OCI-LY1 (cell line): Measurements from ENCODE around the gene TBC1D16.

Experiments
- H2AFZ ChIP-seq: fragments of 200-600 bp; sonication (generic), shearing (Covaris generic); 2 replicates; pipeline ENCODE4 v1.6.0; 2014; ENCODE audit warnings: antibody characterized with exemption, mild to moderate bottlenecking, low read length
- H3F3A ChIP-seq: fragments of 200-600 bp; sonication (generic), shearing (Covaris generic); 2 replicates; pipeline ENCODE4 v1.6.0; 2014; ENCODE audit warnings: mild to moderate bottlenecking, antibody characterized with exemption, low read length, moderate library complexity; ENCODE audit not compliant: insufficient read depth
- H3K27ac ChIP-seq: fragments of 200-600 bp; sonication (generic); 2 replicates; pipeline ENCODE4 v1.5.1; 2014; ENCODE audit warnings: low read length, mixed run types, mild to moderate bottlenecking, low read depth; ENCODE audit not compliant: poor library complexity, severe bottlenecking
- H3K27me3 ChIP-seq: fragments of 200-600 bp; sonication (generic); 2 replicates; pipeline ENCODE4 v1.6.0; 2014; ENCODE audit warnings: antibody characterized with exemption, mild to moderate bottlenecking, low read length, moderate library complexity; ENCODE audit not compliant: insufficient read depth
- H3K36me3 ChIP-seq: fragments of 200-600 bp; sonication (generic); 2 replicates; pipeline ENCODE4 v1.6.1; 2014; ENCODE audit warnings: mild to moderate bottlenecking, antibody characterized with exemption, low read length, moderate library complexity, mixed read lengths; ENCODE audit not compliant: insufficient read depth
- H3K4me1 ChIP-seq: fragments of 200-600 bp; sonication (generic); 2 replicates; pipeline ENCODE4 v1.5.1; 2014; ENCODE audit warnings: mild to moderate bottlenecking, low read length, moderate library complexity; ENCODE audit not compliant: insufficient read depth, severe bottlenecking
- H3K4me2 ChIP-seq: fragments of 200-600 bp; sonication (generic), shearing (Covaris generic); 2 replicates; pipeline ENCODE4 v1.6.1; 2014; ENCODE audit warnings: low read length
- H3K4me3 ChIP-seq: fragments of 200-600 bp; sonication (generic); 2 replicates; pipeline ENCODE4 v1.5.1; 2014; ENCODE audit warnings: low read length, low read depth, mild to moderate bottlenecking, mixed read lengths; ENCODE audit not compliant: poor library complexity, severe bottlenecking
- H3K79me2 ChIP-seq: fragments of 200-600 bp; shearing (Covaris generic); 2 replicates; pipeline ENCODE4 v1.6.1; 2016; ENCODE audit warnings: mixed run types, low read length, mixed read lengths; ENCODE audit not compliant: insufficient read depth
- H3K9ac ChIP-seq: fragments of 200-600 bp; sonication (generic), shearing (Covaris generic); 2 replicates; pipeline ENCODE4 v1.6.1; 2014; ENCODE audit warnings: mild to moderate bottlenecking, low read length, mixed read lengths
- H3K9me2 ChIP-seq: fragments of 200-600 bp; sonication (generic), shearing (Covaris generic); 2 replicates; pipeline ENCODE4 v1.6.1; 2014; ENCODE audit warnings: low read depth, mild to moderate bottlenecking, low read length, mixed read lengths
- H3K9me3 ChIP-seq: fragments of 200-600 bp; shearing (Covaris generic); 2 replicates; pipeline ENCODE4 v1.6.1; 2014; ENCODE audit warnings: low read length, mixed read lengths
- H4K20me1 ChIP-seq: fragments of 200-600 bp; sonication (generic), shearing (Covaris generic); 2 replicates; pipeline ENCODE4 v1.6.0; 2016; ENCODE audit warnings: mild to moderate bottlenecking, low read length; ENCODE audit not compliant: insufficient read depth
- EZH2 ChIP-seq: fragments of 200-600 bp; sonication (generic), shearing (Covaris generic); IDR thresholded peaks from 2 replicates; pipeline ENCODE4 v1.8.0; 2017; ENCODE audit warnings: borderline replicate concordance, mixed run types, mild to moderate bottlenecking, antibody characterized with exemption, low read length, moderate library complexity, mixed read lengths
- TF ChIP-seq, protein P1 (sequence below): fragments of 200-600 bp; sonication (generic), shearing (Covaris generic); IDR thresholded peaks from 2 replicates; pipeline ENCODE4 v1.5.1; 2017; ENCODE audit warnings: mild to moderate bottlenecking, antibody characterized with exemption, low read length, moderate library complexity, mixed read lengths

Gene TBC1D16

DNA sequence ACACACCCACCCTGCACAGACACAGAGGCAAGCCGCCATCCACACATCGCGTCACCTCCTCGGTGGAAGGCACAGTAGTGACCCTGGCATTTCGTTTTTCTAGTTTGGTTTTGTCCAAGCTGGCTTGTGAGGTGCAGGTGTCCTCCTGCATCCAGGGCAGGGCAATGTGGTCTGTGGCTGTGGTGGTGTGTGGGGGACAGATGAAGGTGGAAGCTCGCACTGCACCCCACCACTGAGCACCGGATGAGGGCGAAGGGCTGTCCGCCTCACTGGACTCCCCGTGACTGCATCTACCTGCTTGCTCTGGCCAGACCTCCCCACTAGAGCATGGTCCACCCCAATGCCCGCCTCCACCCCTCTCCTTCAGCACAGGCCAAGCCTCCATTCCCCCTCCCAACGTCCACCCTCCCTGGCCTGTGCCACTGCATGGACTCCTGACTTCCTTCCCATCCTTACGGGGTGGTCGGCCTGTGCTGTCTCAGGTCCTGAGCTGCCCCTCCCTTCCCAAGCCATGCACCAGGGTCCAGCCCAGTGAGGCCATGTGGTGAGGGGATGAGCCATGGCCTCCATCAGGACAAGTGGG lies 117.7 kb downstream of the TBC1D16 start:
- H3K4me2 ChIP-seq, result no peak overlapping the region
- no peaks in the 10 kb centered on the region for H4K20me1 ChIP-seq
- H3K27ac ChIP-seq, result no peak overlapping the region
- no peak overlapping the region for H2AFZ ChIP-seq
- H3F3A ChIP-seq, result no peaks in the 10 kb centered on the region
- H3K36me3 ChIP-seq, result no peaks in the 10 kb centered on the region
- H3K9me2 ChIP-seq, result no peaks in the 10 kb centered on the region
- no peaks in the 10 kb centered on the region for H3K27me3 ChIP-seq
- H3K4me3 ChIP-seq, result no peak overlapping the region
- no peak overlapping the region for H3K9ac ChIP-seq
- no peaks in the 10 kb centered on the region for H3K79me2 ChIP-seq
- H3K4me1 ChIP-seq, result no peaks in the 10 kb centered on the region
- no peak for TF ChIP-seq EZH2
- TF ChIP-seq, protein P1, sequence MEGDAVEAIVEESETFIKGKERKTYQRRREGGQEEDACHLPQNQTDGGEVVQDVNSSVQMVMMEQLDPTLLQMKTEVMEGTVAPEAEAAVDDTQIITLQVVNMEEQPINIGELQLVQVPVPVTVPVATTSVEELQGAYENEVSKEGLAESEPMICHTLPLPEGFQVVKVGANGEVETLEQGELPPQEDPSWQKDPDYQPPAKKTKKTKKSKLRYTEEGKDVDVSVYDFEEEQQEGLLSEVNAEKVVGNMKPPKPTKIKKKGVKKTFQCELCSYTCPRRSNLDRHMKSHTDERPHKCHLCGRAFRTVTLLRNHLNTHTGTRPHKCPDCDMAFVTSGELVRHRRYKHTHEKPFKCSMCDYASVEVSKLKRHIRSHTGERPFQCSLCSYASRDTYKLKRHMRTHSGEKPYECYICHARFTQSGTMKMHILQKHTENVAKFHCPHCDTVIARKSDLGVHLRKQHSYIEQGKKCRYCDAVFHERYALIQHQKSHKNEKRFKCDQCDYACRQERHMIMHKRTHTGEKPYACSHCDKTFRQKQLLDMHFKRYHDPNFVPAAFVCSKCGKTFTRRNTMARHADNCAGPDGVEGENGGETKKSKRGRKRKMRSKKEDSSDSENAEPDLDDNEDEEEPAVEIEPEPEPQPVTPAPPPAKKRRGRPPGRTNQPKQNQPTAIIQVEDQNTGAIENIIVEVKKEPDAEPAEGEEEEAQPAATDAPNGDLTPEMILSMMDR, result no peak
- H3K9me3 ChIP-seq, result no peaks in the 10 kb centered on the region

DNA sequence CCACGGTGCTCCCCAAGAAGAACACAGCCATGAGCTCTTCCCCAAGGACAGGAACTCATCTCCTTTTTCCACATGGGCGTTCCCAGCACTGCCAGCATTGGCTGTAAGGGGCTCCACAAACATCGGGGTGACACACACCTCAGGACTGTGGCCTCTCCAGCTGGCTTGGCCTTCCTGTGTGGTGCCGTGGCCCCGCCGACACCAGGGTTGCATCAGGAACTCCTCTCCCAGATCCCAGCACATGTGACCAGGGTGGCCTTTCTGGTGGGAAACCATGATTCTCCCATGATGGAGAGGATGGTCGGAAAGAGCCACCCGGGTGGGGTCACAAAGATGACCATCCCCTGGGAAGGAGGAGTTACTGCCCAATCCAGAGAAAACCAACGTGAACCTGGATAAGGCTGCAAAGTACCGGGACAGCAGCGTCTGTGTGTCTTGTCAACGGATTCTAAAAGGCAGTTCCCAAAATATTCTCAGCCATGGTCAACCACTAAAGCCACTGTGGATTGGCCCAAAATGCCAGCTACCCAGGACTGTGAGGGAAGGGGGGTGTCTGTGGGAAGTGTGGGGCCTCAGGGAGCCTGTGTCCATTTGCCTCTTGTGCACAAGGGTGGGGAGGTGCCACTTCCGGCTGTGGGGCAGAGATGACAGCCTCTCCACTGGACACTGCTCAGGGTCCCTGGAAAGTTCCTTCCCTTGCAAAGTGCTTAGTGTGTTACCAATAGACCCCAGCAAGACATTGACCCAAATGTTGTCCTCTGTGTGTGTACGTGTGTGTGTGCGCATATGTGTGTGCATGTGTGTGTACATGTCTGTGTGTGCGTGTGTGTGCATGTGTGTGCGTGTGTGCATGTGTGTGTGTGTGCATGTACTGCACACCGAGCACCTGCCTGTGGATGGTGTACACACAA lies 118.4 kb downstream of the TBC1D16 start:
- Histone ChIP-seq H3K9me2 (no peaks in the 10 kb centered on the region), H3K4me2 (no peak overlapping the region), H4K20me1 (no peaks in the 10 kb centered on the region), H3K4me1 (no peaks in the 10 kb centered on the region), H3K9me3 (no peaks in the 10 kb centered on the region), H3K27ac (no peak overlapping the region), H3K36me3 (no peaks in the 10 kb centered on the region), H3K4me3 (no peak overlapping the region), H2AFZ (no peak overlapping the region), H3K79me2 (no peaks in the 10 kb centered on the region), H3F3A (no peaks in the 10 kb centered on the region), H3K27me3 (no peaks in the 10 kb centered on the region), H3K9ac (no peak overlapping the region)
- no peak for TF ChIP-seq EZH2
- TF ChIP-seq, protein P1, result no peak

GRCh38 chr17:79916506-79916905 lies 119.2 kb downstream of the TBC1D16 start:
- Histone ChIP-seq H2AFZ (no peak overlapping the region), H3K27me3 (no peaks in the 10 kb centered on the region), H3K4me3 (no peak overlapping the region), H3K36me3 (no peaks in the 10 kb centered on the region), H3K4me2 (no peak overlapping the region), H3K9ac (no peak overlapping the region), H3K4me1 (no peaks in the 10 kb centered on the region), H3K9me3 (no peaks in the 10 kb centered on the region), H3F3A (no peaks in the 10 kb centered on the region), H3K79me2 (no peaks in the 10 kb centered on the region), H3K9me2 (no peaks in the 10 kb centered on the region), H3K27ac (no peak overlapping the region), H4K20me1 (no peaks in the 10 kb centered on the region)
- TF ChIP-seq, protein P1, result no peak
- no peak for TF ChIP-seq EZH2
